MCF 10A (cell line): ENCODE results near the gene AFTPH. TPM values are rescaled to one million over a fixed set of nuclear protein-coding genes. Genes with fewer than 3 reads are reported as not detected.
A peak's percentile ranks its signal among the peaks of the same experiment; 100 is the strongest.

Experiments used
- BruUV-seq: library from RNA; stranded (reverse); fragments of 400-500 nt; replicated peaks from 2 replicates; lab custom pipeline; 2021; lab: Mats Ljungman, UMichigan
- CTCF ChIA-PET: fragments of 300-600 bp; sonication (Branson Sonifier 250); formaldehyde crosslinking; extraction: SDS; loops from one replicate; lab custom pipeline; 2021; ENCODE audit warnings: antibody characterized with exemption, inconsistent platforms; lab: Yijun Ruan, JAX
- POLR2A ChIA-PET: fragments of 300-600, 350-650 bp; sonication (Branson Sonifier 250); formaldehyde crosslinking; extraction: SDS; loops from one replicate; lab custom pipeline; 2020; ENCODE audit warnings: antibody characterized with exemption, inconsistent platforms; lab: Yijun Ruan, JAX
- DNase-seq: peaks from one replicate; pipeline ENCODE4 v3.0.0-alpha.2; 2018; ENCODE audit not compliant: unreplicated experiment
- H3K27ac Mint-ChIP-seq: one replicate; pipeline ENCODE4 v1.8.0; 2022; ENCODE audit warnings: mild to moderate bottlenecking, low read depth, mixed read lengths; ENCODE audit not compliant: unreplicated experiment
- H3K27me3 Mint-ChIP-seq: one replicate; pipeline ENCODE4 v1.8.0; 2022; ENCODE audit warnings: mixed read lengths; ENCODE audit not compliant: insufficient read depth, unreplicated experiment
- H3K36me3 Mint-ChIP-seq: one replicate; pipeline ENCODE4 v1.8.0; 2022; ENCODE audit warnings: mild to moderate bottlenecking, moderate library complexity, mixed read lengths; ENCODE audit not compliant: insufficient read depth, unreplicated experiment
- H3K4me1 Mint-ChIP-seq: one replicate; pipeline ENCODE4 v1.8.0; 2022; ENCODE audit warnings: mixed read lengths; ENCODE audit not compliant: insufficient read depth, unreplicated experiment
- H3K4me3 Mint-ChIP-seq: one replicate; pipeline ENCODE4 v1.8.0; 2022; ENCODE audit warnings: mild to moderate bottlenecking, moderate library complexity, mixed read lengths; ENCODE audit not compliant: unreplicated experiment
- H3K9me3 Mint-ChIP-seq: one replicate; pipeline ENCODE4 v1.8.0; 2022; ENCODE audit warnings: mixed read lengths; ENCODE audit not compliant: unreplicated experiment
- intact Hi-C: fragments of 100-400 bp; cut with micrococcal nuclease; formaldehyde crosslinking; loops from 2 replicates; pipeline ENCODE4 v1.14.1; 2022
- total RNA-seq: library from RNA; stranded (reverse); gene quantifications from 2 replicates; pipeline ENCODE4 v1.2.3, GENCODE V29; 2022
- TF ChIP-seq, protein P1 (sequence below): fragments of 200-600 bp; IDR thresholded peaks from one replicate; pipeline ENCODE4 v1.8.0; 2022; ENCODE audit warnings: antibody characterized with exemption, mild to moderate bottlenecking; ENCODE audit not compliant: unreplicated experiment

Gene AFTPH
- total RNA-seq, 1 experiment from 2014 or later = 24.7 TPM

DNA sequence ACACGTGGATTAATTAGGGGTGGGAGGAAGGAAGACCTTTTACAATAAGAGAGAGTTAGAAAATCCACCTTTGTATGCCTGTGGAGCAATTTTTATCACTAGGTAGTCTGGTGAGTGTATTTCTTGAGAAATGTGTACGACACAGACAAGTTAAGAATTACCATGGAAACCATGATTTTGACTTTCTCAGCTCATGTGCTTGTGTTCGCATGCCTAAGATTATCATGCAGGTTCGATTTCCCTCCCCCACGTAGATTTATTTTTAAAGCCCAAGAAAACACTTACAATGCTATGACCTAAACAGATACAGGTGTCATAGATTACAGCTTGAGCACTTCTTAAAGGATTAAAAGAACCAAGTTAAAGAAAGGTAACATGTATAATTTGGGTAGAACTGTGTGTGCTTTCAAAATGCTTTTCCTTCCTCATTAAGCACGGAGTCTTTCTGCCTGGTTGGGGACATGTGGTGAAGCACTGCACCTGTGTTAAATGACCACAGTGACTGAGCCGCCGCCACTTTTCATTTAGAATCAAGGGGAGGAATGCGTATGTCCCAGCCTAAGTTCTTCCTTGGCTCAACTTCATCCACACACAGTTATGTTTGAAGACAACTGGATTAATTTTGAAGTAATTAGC lies 113.0 kb downstream of the AFTPH start:
- no TSS peak for BruUV-seq
- H3K4me3 Mint-ChIP-seq = no peak overlapping the region

GRCh38 chr2:64637931-64638330 lies 113.8 kb downstream of the AFTPH start:
- TF ChIP-seq, protein P1, sequence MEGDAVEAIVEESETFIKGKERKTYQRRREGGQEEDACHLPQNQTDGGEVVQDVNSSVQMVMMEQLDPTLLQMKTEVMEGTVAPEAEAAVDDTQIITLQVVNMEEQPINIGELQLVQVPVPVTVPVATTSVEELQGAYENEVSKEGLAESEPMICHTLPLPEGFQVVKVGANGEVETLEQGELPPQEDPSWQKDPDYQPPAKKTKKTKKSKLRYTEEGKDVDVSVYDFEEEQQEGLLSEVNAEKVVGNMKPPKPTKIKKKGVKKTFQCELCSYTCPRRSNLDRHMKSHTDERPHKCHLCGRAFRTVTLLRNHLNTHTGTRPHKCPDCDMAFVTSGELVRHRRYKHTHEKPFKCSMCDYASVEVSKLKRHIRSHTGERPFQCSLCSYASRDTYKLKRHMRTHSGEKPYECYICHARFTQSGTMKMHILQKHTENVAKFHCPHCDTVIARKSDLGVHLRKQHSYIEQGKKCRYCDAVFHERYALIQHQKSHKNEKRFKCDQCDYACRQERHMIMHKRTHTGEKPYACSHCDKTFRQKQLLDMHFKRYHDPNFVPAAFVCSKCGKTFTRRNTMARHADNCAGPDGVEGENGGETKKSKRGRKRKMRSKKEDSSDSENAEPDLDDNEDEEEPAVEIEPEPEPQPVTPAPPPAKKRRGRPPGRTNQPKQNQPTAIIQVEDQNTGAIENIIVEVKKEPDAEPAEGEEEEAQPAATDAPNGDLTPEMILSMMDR = no peak
- H3K27ac Mint-ChIP-seq = peak overlapping the region; percentile 52

More for the DNA sequence above, 113.0 kb downstream of the AFTPH start:
- Mint-ChIP-seq H3K4me1 (peaks cover 21% of the 10 kb centered on the region), H3K27me3 (no peaks in the 10 kb centered on the region), H3K27ac (no peak overlapping the region), H3K9me3 (no peaks in the 10 kb centered on the region), H3K36me3 (peaks cover 36% of the 10 kb centered on the region)
- ChIA-PET CTCF (interaction anchor here (1.1 kb wide), 1 partner anchor 50 kb away, joined by 3 read pairs; no protein-coding TSS in a partner anchor), POLR2A (interaction anchor here (1.4 to 12.6 kb wide), 5 partner anchors 9 to 114 kb away, joined by 4 to 216 read pairs (median 14); partner anchors contain the start of gene SERTAD2)
- TF ChIP-seq, protein P1 = no peak
- intact Hi-C loops = no loop called here
- no peak for DNase-seq

DNA sequence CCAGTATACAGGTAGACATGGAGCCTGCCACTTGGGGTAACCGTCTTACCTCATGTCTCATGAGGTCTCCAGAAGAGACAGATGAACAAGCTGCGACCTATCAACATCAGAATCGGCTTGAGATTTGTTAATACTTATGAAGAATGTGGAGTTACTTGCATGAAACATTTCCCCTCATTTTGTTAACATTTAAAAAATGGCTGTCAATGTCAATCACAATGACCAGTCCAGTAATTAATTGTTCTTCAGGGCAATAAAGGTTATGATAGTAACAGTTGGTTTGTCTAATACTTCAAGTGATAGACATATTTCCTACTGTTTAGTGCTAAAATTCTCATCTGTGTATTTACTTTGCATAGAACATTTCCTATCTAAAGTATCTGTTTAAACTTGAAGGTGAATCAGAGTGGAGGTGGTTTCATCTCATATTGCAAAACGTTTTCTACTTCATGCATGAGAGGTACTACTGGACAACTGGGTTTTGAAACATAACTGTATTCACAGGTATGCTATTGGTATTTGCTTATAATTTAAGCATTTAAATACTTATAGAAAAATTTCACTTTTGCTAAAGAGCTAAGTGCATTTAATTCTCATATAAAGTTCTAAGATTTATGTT lies 114.5 kb downstream of the AFTPH start:
- Mint-ChIP-seq H3K27ac (peak overlapping the region; percentile 52), H3K9me3 (no peaks in the 10 kb centered on the region), H3K36me3 (peaks cover 29% of the 10 kb centered on the region), H3K27me3 (no peaks in the 10 kb centered on the region), H3K4me1 (peaks cover 27% of the 10 kb centered on the region), H3K4me3 (no peak overlapping the region)
- peak; percentile 55 for DNase-seq
- ChIA-PET CTCF (interaction anchor here (0.6 to 1.2 kb wide), 6 partner anchors 10 to 494 kb away, joined by 3 to 6 read pairs (median 4); no protein-coding TSS in a partner anchor), POLR2A (interaction anchor here (0.6 to 12.6 kb wide), 12 partner anchors 10 to 490 kb away, joined by 3 to 216 read pairs (median 4); partner anchors contain the start of gene SERTAD2)
- BruUV-seq = no TSS peak
- intact Hi-C loops = no loop called here
- TF ChIP-seq, protein P1 = no peak

More at GRCh38 chr2:64637931-64638330, 113.8 kb downstream of the AFTPH start:
- Mint-ChIP-seq H3K27me3 (no peaks in the 10 kb centered on the region), H3K36me3 (peaks cover 31% of the 10 kb centered on the region), H3K4me3 (no peak overlapping the region), H3K9me3 (no peaks in the 10 kb centered on the region), H3K4me1 (peaks cover 26% of the 10 kb centered on the region)
- BruUV-seq = no TSS peak
- peak; percentile 51 for DNase-seq
- intact Hi-C loops = no loop called here
- ChIA-PET CTCF (interaction anchor here (0.6 to 1.1 kb wide), 2 partner anchors 51 to 195 kb away, joined by 3 read pairs; no protein-coding TSS in a partner anchor), POLR2A (interaction anchor here (1.4 to 12.6 kb wide), 5 partner anchors 9 to 113 kb away, joined by 4 to 216 read pairs (median 14); partner anchors contain the start of gene SERTAD2)

DNA sequence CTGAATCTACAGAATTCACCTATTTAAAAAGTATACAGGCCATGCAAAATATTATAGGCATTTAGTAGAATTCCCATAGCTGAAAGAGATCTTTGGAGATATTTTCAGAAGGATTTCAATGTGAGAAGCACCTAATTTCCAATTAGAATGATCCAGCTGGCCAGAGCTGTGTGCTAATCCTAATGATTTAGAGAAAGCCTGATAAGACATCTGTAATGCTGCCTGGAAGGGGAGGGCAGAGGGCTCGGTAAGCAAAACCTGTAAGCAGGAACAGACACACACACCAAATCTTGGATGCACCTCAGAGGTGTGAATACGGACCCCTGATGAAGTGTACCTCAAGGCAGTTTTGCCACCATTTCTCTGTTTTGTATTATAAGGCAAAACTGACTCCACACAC lies 115.6 kb downstream of the AFTPH start:
- CTCF ChIA-PET = interaction anchor here (0.7 to 1.9 kb wide), 6 partner anchors 9 to 306 kb away, joined by 3 to 5 read pairs (median 4); no protein-coding TSS in a partner anchor

More for the DNA sequence above, 115.6 kb downstream of the AFTPH start:
- H3K9me3 Mint-ChIP-seq = no peaks in the 10 kb centered on the region
- H3K4me3 Mint-ChIP-seq = no peak overlapping the region
- peak overlapping the region; percentile 71 for H3K27ac Mint-ChIP-seq
- no peaks in the 10 kb centered on the region for H3K27me3 Mint-ChIP-seq
- no TSS peak for BruUV-seq
- peaks cover 24% of the 10 kb centered on the region for H3K36me3 Mint-ChIP-seq
- TF ChIP-seq, protein P1 = no peak
- POLR2A ChIA-PET = interaction anchor here (1.0 to 12.6 kb wide), 5 partner anchors 12 to 128 kb away, joined by 3 to 216 read pairs (median 6); partner anchors contain the start of gene SERTAD2
- H3K4me1 Mint-ChIP-seq = peaks cover 32% of the 10 kb centered on the region
- DNase-seq = no peak
- intact Hi-C loops = loop anchor here (10.0 kb wide), 1 partner anchor 195 kb away; no protein-coding TSS in a partner anchor
